Measurements from ENCODE around the gene TFAP2C.
"Not testable (repeated sequence)": the region's sequence is repeated elsewhere in the genome, so short reads cannot be mapped to it uniquely, and the experiment has no call there.

TFAP2C gene

DNA sequence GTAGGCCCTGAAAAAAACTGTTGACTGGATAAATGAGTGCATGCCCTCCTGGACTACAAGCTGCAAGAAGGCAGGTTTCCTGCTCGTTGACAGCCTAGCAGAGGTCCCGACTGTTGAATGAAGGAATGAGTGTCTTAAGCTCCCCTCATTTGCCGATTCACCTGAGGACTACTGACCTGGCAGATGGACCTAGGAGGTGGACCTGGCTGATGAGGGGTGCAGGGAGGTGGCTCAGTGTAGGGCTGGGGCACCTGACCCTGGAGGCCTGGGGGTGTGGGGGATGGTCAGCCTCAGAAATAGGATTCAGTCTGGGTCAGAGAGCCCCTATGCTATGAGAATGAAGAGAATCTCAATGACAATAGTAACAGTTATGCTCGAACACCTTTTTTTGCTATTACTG lies 11.6 kb upstream of the TFAP2C start:
- DNase-seq, result no peak

DNA sequence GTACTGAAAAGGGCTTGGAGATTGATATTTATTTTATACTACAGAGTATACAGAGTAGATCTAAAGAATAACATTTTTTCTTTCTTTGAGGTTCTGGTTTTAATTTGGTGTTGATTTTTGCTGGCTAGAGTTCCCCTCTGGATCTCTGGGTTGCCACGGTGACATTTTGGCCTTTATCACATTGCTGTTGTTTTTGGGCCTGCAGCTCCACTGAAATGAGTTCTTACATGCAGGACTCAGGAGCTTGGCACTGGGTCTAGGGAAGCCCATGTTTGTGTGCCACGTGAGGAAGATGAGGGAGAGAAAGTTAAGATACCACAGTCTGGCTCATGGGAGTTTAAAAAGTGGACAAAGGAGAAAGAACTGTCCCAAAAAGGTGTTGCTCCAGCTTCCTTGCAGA lies 7.4 kb upstream of the TFAP2C start:
- DNase-seq, result no peak

DNA sequence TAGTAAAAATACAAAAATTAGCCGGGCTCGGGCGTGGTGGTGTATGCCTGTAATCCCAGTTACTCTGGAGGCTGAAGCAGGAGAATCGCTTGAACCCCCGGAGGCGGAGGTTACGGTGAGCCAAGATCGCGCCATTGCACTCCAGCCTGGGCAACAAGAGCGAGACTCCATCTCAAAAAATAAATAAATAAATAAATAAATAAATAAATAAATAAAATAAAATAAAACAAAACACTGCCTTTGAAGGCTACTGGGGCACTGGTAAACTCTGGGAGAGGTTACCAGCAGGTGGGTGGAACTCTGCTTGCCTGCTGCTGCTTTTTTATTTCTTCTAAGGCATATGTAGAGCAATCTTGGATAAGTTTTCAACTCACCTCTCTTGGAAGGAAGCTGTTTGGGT lies 5.2 kb upstream of the TFAP2C start:
- DNase-seq, result not testable (repeated sequence)

DNA sequence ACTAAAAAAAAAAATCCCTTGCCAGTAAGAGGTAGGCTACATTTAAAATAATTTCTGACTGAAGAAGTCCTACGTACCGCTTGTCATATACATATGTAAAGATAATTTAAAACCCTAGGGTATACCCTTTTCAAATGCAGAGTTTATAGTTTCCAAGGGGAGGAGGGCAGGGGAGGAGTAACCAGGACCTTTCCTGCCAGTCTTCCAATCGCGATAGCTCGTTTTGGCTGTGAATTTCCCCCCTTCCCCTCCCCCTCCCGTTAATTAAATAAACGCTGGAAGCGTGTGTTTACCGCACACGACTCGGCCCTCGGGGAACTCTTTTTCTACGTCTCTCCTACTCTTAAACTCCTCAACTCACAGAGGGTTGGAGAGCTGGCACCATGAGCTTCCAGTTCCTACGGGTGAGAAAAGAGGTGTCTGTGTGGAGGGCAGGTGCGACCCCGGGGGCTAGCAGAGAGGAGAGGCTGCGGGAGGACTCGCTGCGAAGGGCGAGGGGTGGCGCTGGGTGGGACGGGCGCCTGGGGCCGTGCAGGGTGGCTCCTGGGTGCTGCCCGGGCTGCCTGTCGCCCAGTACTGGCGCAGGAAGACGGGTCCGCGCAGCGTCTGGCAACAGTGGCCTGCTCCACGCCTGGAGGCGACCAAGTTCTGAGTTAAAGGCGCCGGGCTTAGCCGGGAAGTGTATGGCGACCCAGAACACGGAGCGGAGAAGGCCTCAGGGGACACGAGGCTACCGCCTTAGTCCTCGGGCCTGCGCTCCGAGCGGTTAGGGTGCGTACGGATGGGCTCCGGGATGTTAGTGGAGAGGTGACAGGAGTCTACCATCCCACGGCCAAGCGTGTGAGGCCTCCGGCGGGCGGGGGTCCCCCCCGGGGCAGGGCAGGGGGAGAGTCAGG lies 4.1 kb upstream of the TFAP2C start:
- DNase-seq, result no peak

DNA sequence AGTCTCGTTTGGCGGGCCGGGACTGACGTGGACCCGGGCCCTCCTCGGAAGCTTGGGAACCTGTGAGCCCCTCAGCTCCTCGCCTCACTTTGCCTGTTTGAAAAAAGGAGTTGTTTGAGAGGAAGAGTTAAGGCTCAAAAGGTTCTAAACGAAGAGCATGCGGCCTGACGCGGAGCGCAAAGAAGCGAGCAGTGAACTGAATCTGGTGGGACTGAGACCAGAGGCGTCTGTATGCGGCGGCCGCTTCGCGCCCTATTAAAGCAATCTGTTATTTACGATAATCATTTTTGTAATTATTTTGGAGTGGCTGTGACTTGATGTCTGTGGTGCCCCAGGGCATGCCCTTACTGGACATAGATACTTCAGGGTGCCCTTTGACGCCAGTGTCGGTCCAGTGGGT lies 3.3 kb upstream of the TFAP2C start:
- DNase-seq, result no peak

DNA sequence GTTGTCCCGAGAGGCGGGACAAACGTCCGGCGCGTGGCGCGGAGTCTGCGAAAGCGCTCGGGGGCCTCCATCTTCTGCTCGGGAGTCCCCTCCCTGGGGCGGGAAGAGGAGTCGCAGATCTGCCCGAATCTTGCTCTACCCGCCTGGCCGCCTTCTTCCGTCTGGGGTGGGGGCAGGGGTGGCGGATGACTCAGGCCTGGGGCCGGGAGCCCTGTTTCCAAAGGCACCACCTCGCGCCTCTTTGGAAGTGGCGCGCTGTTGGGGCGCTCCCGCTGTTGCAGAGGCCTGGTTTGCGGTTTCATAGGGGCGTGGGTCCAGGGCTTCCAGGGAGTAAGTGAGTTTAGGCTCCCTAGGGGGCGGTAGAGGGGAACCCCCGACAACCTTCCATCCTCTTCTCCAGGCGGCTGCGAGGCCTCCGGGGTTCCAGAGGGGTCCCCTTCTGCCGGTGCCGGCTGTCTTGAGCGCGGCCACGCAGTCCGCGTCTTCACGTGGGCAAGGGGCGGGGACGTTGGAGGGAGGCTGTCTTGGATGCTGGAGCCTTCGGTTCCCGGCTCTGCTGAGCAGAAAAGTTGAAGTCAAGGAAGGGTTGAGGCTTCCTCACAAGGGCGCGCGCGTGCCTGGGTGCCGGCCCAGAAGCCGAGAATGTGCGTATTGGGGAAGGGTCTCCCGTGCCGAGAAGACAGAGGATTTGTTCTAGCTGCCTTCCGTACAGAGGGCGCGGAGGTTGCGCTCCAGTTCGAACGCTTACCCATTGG lies 2.6 kb upstream of the TFAP2C start:
- DNase-seq, result no peak

DNA sequence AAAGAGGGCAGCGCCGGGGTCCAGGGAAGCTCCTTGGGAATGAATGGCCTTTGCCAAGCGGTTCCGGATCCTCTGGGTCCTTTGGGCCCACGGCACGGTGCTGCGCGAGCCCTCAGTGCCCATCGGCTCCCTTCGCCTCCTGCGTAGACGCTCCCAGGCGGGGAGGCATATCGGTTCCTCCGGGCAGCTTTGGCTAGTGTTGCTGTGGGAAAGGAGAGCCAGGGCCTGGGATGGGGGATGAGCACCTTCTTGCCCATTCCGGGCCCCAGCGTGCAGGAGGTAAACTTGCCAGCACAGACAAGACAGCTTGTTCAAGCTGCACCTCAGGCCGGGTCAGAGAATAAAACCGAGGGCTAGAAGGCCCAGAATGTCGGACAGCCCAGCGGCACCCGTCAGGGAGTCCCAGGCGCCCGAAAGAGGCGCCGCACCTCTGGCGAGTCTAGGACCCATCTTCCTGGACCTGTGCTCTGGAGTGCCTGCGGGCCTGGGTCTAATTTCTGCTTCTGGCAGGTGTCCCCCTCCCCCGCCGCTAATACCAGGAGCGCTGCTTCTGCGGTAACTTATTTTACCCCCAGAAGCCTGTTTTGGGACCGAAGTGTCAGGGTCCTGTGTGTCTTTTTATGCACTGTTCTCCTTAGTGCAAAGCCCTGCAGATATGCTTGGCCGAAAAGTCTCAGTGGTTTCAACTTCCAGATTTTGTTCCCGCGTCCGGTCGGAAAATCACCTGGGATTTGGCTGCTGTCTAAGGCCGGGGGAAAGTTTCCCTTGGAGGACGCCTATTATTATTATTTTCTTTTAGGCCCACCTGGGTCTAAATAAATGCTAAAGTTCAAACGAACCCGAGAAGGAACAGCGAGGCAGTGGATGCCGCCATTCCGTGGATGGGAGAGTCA lies 1.7 kb upstream of the TFAP2C start:
- DNase-seq, result no peak

DNA sequence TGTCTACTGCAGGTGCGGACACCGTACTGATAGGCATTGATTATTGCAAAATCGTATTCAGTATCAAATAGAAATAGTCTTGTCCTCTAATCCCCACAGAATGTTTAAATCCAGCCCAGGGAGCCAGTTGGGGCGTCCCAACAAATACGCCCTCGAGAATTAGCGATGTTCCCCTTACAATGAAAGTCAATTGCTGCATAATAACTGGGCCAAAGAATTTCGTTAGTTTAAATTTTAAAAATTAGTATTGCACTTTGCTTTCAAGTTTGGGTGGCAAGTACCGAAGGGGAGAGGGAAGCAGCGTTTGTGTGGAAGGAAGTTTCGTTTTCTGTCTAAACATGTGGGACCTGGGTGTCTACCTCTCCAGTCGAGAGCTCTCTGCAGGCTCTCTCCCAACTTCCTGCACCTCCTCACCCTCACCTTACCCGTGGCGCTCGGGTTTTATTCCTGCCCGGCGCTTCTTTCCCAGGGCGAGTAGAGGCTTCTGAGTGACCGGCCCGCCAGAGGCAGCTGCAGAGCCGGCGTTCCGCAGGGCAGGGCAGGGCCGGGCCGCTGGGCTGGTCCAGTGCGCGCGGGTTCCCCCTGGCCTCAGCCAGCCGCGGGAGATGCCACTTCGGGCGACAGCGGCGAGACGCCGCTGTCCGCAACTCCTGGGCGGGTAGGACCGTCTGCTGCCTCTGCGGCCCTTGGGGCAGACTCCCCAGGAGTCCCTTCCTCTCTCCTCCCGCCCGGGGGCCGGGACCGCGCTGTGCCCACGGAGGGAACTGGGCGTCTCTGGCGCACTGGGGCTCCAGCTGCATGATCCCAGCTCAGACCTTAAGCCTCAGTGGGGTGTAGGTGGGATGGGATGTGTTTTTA lies 862 bp upstream of the TFAP2C start:
- DNase-seq, result no peak

DNA sequence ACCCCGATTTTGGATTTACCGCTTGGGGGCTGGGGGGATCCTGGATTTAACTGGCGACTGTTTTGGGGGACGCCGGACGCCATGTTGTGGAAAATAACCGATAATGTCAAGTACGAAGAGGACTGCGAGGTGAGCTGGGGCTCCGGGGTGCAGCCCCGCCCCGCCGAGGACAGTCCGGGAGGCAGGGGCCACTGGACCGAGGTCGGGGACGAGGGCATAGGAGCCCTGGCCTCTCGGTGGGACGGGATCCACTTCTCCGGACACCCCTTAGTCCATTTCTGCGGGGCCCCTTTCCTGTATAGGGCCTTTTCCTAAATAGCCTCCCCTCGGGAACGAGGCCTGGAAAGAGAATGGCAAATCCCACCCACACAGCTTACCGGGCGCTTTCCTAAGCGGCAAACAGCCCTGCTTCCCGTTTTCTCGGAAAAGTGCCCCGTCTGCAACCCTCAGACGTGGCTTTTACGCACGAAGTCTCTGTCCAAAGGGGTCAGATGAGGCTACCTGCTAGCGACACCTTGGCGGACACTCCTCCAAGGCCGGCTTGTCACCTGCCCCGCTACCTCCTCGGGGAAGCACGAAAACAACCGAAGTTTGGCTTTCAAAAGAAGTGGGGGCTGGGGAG lies 469 bp downstream of the TFAP2C start:
- DNase-seq, result no peak

DNA sequence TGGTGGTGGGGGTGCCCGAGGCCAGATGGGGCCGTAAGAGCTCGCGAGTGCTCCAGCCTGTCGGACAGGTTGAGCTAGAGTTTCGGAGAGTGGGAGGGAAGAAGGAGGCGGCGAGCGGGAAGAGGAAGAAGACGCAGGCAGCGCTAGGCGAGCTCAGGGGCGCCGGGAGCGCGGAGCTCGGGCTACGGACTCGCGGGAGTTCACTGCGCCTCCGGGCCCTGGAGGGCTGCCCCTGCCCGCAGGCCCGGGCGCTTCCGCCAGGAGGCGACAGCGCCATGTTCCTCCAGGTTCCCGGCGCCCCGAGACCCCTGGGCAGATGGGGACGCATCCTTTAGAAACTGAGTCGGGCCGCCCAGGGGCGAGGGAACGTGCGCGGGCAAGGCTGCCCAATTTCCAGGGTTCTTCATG lies 984 bp downstream of the TFAP2C start:
- peak; percentile 57 for DNase-seq

DNA sequence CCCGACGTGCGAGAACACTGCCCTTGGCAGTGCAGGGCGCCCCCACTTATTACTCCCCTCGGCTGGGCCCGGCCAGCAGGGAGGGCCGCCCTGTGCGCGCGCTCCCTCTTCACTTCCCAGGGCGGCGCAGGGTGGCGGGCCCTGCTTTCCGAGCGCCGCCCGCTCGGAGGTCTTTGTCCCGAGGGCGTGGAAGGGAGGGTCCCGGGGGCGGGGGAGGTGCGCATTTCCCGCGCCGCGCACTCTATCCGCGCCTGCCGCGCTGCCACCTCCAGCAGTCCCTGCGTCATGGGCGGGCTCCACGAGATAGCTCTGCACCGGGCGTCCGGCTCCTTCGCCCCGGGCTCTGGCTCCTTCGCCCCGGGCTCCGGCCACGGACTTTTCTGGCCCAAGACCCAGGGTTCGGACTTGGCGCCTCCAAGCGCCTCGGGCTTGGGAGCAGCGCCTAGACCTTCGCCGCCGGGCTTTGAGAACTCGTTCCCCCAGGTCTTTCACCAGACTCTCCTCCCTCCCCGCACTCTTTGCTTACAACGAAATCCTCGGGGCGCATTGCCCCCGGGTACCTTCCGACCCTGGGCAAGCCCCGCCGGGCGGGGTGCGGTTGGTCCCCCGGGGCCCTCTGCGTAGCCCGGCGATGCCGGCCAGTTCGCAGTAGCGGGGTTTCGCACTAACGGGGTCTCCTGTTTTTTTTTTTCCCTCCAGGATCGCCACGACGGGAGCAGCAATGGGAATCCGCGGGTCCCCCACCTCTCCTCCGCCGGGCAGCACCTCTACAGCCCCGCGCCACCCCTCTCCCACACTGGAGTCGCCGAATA lies 1.6 kb downstream of the TFAP2C start:
- no peak for DNase-seq

DNA sequence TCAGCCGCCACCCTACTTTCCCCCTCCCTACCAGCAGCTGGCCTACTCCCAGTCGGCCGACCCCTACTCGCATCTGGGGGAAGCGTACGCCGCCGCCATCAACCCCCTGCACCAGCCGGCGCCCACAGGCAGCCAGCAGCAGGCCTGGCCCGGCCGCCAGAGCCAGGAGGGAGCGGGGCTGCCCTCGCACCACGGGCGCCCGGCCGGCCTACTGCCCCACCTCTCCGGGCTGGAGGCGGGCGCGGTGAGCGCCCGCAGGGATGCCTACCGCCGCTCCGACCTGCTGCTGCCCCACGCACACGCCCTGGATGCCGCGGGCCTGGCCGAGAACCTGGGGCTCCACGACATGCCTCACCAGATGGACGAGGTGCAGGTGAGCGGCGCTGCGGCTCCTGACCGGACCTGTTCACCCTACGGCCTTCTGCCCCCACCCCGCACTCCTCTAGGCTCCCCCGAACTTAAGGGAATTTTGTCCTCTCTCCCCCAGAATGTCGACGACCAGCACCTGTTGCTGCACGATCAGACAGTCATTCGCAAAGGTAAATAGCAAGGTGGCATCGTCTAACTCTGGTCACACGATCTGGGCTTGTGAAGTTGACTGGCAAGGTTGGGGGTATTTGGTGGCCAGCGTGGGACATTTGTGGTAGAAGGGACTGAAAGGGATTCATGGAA lies 2.3 kb downstream of the TFAP2C start:
- DNase-seq, result no peak

DNA sequence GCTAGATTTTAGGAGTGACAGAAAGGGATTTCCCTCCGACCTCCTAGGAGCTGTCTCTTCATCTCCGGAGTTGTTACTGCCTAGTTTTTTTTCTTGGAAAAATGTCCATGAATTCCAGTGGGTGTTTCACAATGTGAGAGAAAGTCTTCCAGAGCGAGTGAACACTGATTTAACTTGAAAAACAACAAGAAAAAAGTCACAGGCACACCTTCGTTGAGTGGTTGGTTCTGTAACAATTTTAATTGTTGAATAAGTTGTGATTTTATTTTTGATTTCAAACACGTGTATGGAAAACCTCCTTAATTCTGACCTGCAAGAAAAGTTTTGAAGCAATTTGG lies 2.9 kb downstream of the TFAP2C start:
- DNase-seq, result no peak

DNA sequence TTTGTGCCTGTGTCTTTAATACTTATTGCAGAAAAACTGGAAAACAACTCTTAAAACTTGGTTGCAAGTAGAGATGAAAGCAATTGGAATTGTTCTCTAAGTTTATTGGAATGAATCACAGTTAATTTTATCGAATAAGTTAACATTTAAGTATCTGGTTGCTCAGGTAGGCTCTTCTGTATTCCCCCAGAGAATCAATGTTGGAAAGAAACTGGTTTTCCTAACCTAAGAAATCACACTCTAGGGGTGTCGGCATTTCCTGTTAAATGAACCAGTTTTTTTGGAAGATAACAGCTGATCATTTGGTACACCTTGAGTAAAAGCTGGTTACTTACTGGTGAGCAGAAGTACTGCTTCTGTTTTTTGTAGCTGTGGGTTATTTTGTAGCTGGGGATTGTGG lies 5.2 kb downstream of the TFAP2C start:
- no peak for DNase-seq

DNA sequence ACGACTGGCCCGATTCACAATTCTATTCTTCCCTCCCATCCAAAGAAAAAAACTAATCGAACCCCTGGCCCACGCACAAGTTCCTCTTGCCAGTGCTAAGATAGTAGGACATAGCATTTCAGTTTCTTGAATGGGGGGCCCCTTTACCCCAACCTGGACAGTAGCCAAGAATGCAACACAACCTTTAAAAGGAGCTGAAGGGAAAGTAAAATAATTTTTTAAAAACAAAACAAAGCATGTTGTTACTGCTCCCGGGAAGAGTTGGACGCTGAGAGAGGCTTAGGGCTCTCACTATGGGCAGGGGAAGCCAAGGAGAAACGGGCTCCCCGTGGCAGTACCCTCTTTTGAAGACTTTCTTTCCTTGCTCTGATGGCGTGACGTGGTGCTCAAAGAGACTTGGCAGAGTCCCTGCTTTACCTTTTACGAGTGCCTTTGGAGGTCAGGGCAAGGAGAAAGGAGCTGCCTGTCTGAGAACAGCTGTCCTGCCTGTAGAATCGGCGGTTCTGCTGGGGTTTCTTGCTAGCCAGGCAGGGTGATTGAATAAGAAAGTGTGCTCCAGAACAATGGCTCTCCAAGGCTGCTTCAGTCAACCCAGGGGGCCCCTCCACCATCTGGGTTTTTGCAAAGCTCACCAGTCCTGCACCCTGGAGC lies 5.8 kb downstream of the TFAP2C start:
- no peak for DNase-seq

DNA sequence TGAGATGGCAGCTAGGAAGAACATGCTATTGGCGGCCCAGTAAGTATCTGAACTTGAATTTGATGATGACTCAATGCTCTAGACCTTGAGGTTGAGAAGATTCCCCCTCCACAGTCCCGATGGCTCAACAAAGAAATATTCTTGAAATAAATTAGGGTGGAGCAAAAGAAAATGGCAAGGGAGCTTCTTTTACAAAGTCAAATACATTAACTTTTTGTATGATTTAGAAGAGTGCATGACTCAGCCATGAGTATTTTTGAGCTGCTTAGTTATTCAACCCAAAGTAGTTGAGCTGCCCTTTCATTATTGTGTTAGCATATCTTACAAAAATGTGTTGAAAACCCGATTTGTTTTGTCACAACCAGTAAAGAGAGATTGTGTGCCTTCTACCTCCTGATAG lies 7.6 kb downstream of the TFAP2C start:
- DNase-seq, result no peak

DNA sequence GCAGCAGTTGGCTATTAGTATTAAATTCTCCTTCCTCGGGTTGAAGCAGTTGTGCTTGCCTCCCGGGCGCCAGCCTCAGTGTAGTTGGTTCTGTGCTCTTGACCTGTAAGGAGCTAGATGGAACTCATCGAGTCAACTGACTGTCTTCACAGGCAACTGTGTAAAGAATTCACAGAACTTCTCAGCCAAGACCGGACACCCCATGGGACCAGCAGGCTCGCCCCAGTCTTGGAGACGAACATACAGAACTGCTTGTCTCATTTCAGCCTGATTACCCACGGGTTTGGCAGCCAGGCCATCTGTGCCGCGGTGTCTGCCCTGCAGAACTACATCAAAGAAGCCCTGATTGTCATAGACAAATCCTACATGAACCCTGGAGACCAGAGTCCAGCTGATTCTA lies 8.5 kb downstream of the TFAP2C start:
- no peak for DNase-seq

DNA sequence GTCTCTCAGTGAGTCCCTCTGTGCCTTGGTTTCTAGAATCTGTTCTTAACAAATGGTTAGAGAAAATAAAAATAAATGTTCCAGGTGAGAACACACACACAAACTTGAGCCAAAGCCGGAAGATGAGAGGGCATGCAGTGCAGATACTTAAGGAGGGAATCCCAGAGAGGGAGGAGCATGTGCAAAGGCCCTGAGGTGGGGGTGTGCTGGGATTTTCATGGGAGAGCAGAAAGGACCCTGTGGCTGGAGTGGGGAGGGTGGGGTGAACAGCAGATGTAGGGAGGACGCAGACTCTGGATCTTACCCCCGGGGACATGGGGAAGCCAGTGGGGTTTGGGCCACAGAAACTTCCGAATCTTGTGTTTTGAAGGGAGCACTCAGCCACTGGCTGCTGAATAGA lies 17.5 kb downstream of the TFAP2C start:
- DNase-seq, result no peak

DNA sequence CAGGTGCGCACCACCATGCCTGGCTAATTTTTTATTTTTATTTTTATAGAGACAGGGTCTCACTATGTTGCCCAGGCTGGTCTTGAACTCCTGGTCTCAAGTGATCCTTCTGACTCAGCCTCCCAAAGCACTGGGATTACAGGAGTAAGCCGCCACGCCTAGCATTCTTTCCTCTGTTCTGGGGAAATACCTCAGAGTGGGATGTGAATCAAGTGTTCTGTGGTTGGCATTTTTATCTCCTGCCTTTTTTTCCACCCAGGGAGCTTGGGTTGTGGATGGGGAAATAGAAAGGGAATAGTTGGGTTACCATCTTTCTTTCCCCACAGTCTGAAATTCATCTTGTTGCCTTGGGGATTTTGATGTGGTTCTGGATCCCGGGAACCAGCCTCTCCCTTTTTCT lies 24.1 kb downstream of the TFAP2C start:
- DNase-seq, result no peak

DNA sequence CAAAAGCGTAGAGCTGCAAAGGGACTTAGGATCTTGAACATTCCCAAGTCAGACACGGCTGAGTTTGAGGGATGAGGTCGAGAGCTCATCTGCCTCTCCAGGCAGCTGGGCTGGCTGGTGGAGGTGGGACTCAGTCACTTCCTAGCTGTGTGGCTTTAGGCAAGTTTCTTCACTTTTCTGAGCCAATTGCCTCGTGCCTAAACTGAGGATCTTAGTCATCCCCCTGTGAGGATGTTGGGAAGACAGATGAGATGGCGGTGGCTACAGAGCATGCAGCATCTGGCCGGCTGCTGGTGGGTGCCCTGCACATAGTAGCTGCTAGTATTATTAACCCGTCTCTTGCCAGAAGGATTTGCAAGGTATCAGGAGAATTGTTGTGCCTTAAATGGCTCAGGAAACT lies 27.5 kb downstream of the TFAP2C start:
- DNase-seq, result no peak
